ENCODE results near the gene NAA25.
A peak's percentile ranks its signal among the peaks of the same experiment; 100 is the strongest.
"Not testable (repeated sequence)": the region's sequence is repeated elsewhere in the genome, so short reads cannot be mapped to it uniquely, and the experiment has no call there.

NAA25 gene

DNA sequence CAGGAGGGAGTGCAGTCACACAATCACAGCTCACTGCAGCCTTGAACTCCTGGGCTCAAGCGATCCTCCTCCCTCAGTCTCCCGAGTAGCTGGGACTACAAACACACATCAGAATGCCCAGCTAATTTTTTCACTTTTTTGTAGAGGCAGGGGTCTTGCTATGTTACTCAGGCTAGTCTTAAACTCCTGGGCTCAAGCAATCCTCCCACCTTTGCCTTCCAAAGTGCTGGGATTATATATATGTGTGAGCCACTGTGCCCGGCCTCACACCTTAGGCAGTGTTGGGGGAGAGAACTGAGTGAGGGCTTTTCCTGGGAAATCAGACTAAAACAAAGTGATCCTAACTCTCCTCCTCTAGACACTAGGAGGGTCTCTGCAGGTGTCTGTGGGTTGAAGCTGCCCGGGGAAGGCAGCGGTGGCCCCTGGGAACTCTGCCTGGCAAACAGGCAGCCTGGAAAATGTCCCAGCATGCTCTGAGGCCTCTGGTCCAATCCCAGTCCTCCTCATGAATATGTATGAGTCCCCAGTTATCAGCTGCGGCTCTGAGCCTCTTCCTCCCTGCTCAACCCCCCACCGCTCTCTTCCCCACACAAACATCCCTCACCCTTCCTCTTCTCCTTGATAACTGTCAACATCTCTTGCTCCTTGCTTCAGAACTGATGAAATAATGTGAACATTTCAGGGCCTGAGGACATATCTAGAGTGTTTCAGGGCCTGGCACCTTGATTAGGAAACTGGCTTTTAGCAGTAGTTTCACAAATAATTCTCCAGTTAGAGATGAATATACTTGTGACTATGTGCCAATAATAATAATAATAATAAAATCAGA is 7.9 kb upstream of the NAA25 start:
- peak; percentile 92 for DNase-seq (ENCODE audit: low read depth)

DNA sequence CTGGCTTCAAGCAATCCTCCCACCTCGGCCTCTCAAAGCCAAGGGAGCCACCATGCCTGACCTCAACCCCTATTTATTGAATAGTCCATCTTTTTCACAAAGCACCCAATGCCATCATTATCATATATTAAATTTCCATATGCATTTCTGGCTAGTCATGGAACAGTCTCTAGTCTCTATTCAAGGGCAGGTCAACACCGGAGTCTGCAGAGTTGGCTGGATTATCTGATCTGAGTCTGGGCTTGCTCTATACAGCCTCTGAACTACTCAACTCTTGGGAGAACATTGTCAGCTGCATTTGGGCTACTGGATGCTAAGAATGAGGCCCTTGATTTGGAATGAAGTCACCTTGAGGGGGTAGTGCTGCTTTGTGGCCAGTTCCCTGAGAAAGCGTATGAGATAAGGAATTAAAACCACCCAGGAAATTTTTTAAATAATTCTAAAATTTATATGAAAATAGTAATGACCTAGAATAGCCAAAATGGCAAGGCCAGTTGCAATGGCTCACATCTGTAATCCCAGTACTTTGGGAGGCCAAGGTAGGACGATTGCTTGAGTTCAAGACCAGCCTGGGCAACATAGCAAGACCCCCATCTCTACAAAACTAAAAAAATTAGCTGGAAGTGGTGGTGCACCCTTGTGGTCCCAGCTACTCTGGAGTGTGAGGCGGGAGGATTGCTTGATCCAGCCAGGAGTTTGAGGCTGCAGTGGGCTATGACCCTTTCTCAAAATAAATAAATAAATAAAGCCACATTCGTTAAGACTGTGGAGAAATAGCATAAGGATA is 6.9 kb upstream of the NAA25 start:
- DNase-seq (ENCODE audit: low read depth), result no peak

- no peak for DNase-seq (ENCODE audit: low read depth)
Measured at GRCh38 chr12:112112409-112113133, 4.0 kb upstream of the NAA25 start.

- no peak for DNase-seq (ENCODE audit: low read depth)
Measured at GRCh38 chr12:112111931-112112330, 3.3 kb upstream of the NAA25 start.

DNA sequence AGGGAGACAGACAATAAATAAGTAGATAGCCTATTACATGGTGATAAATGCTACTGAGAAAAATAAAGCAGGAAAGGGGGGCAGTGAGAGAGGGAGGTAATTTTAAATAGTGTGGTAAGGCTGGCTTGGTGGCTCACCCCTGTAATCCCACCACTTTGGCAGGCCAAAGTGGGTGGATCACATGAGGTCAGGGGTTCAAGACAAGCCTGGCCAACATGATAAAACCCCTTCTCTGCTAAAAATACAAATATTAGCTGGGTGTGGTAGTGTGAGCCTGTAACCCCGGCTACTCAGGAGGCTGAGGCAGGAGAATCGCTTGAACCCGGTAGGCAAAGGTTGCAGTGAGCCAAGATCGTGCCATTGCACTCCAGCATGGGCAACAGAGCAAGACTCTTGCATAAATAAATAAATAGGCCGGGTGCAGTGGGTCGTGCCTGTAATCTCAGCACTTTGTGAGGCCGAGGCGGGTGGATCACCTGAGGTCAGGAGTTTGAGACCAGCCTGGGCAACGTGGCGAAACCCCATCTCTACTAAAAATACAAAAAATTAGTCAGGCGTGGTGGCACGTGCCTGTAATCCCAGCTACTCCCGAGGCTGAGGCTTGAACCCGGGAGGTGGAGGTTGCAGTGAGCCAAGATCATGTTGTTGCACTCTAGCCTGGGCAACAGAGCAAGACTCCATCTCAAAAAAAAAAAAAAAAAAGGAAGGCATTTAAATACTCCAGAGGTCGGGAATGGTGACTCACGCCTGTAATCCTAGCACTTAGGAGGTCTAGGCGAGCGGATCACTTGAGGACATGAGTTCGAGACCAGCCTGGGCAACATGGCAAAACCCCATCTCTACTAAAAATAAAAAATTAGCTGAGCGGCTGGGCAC is 2.4 kb upstream of the NAA25 start:
- not testable (repeated sequence) for DNase-seq (ENCODE audit: low read depth)

- DNase-seq (ENCODE audit: low read depth), result no peak
Measured at GRCh38 chr12:112107306-112108201, 1.0 kb downstream of the NAA25 start.

GRCh38 chr12:112105891-112106290 is 2.7 kb downstream of the NAA25 start:
- no peak for DNase-seq (ENCODE audit: low read depth)

GRCh38 chr12:112103758-112104503 is 4.7 kb downstream of the NAA25 start:
- DNase-seq (ENCODE audit: low read depth), result no peak

DNA sequence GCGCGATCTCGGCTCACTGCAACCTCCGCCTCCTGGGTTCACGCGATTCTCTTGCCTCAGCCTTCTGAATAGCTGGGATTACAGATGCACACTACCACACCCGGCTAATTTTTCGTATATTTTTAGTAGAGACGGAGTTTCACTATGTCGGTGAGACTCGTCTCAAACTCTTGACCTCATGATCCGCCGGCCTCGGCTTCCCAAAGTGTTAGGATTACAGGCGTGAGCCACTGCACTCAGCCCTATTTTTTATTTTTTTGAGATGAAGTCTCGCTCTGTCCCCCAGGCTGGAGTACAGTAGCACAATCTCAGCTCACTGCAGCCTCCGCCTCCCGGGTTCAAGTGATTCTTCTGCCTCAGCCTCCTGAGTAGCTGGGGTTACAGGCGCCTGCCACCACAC is 5.8 kb downstream of the NAA25 start:
- DNase-seq (ENCODE audit: low read depth), result not testable (repeated sequence)

GRCh38 chr12:112102127-112102526 is 6.5 kb downstream of the NAA25 start:
- DNase-seq (ENCODE audit: low read depth), result no peak

GRCh38 chr12:112100500-112100899 is 8.1 kb downstream of the NAA25 start:
- DNase-seq (ENCODE audit: low read depth), result not testable (repeated sequence)

DNA sequence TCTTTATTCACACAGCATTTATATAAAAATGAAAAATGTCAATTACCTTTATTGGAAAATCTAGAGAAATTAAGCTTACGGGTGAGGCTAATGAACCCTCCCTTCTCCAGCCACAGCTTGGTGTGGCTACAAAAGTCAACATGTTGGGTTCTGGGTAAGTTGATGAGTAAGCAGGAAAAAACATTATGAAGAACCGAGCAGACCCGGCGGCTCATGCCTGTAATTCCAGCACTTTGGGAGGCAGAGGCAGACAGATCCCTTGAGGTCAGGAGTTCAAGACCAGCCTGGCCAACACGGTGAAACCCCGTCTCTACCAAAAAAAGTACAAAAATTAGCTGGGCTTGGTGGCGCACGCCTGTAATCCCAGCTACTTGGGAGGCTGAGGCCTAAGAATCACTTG is 10.9 kb downstream of the NAA25 start:
- DNase-seq (ENCODE audit: low read depth), result peak; percentile 66

DNA sequence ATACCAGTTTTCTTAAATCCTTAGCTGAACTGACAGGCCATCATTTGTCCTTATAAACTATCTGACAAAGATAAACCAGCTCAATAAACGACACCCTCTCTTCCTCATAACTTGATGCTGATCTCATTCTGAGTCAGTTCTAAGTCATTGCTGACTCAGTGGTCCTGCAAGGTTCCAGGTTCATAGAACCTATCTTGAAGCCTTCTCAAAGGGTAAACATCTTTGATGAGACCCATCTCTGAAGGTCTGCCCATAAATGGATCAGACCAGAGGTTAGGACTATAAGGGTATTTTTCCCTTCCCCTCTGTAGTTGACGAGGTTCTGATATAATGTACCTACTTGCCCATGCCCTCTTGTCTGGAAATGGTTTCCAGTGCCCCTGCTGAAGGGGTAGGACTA is 11.9 kb downstream of the NAA25 start:
- peak; percentile 88 for DNase-seq (ENCODE audit: low read depth)

DNA sequence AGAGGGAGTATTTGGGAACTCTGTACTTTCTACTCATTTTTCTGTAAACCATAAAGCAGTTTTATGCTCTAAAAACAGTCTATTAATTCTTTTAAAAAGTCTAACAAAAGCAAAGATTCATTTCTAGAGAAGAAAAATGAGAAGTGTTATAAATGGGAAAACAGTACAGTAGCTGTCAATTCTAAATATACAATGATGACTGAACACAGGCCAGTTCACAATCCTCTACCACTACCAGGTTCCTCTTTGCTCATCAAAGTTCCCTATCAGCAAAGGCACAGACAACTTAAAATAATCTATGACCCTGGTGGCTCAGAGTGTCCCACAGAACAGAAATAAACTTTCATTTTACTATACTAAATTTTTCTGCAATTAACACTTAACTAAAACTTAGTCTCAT is 12.5 kb downstream of the NAA25 start:
- DNase-seq (ENCODE audit: low read depth), result no peak

DNA sequence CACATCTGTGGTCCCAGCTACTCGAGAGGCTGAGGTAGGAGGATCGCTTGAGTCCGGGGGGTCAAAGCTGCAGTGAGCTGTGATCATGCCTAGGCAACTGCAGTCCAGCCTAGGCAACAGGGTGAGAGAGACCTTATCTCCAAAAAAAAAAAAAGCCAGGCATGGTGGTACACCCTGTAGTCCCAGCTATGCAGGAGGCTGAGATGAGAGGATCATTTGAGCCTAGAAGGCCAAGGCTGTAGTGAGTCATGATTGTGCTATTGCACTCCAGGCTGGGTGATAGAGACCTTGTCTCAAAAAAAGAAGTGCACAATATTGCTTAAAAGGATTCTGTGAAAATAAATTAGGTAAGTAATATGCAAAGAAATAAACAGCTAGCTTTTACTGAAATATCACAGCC is 17.0 kb downstream of the NAA25 start:
- no peak for DNase-seq (ENCODE audit: low read depth)

DNA sequence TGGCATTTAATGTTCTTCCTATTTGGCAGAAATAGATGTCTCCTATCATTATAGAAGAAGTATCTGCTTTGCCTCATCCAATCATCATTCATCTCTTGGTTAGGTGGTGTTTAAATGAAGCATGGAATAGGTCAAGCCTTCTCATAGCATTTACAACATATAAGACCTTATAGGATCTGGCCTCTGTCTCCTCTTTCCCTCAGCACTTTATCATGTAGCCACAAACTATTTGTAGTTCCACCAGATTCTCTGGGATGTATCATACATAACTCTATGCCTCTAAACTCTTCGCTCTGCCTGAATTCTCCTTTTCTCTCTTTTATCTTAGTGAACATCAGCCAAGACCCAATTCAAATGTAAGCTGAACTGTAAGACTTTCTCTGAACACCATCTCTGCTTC is 20.7 kb downstream of the NAA25 start:
- no peak for DNase-seq (ENCODE audit: low read depth)

DNA sequence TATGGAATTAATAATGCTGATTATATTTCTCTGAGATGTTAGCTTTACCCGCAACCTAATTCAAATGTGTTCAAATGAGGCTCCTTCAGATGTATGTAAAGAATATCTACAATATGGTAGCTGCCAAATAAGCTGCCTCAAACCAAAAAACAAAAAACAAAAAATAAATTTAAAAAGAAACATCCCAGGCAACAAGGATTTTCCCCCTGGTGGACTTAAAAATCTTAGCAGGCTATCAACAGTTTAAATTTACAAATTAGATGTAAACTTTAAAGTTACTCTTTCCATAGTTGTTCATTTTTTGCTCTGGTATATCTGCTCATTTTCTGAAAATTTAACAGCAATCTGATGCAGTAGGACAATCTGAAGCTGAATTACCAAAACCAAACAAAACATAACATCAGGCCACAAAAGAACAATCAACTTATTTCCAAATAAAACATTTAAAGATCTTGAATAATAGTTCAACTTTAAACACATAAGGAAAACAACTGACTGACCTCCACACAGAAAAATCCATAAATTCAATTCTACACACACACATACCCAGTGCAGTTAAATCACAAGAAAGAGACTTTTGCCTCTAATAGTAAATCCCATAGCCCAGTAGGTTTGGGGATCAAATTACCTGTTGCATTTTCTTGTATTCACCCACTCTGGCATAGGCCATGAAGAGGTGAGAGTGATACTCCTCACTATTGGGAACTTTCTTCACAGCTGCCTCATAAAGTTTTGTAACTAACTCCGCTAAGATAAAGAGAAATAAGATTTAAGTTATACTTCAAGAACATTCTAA is 21.3 kb downstream of the NAA25 start:
- no peak for DNase-seq (ENCODE audit: low read depth)

DNA sequence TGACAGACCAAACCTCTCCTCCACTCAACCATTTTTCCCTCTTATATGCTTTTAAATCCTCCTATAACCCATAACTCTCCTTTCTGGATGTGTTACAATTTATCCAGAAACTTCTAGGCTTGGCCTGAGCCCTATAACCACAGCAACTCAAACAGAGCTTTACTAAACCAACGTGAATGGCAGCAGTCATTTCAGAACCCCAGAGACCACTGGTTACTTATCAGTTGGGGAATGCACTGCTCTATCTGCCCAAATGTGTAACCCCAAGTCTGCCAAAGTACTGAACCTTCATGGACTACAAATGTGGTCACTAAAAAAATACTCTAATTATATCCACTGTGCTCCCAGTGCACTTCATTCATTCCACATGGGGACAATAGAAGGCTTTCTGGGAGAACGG is 42.0 kb downstream of the NAA25 start:
- no peak for DNase-seq (ENCODE audit: low read depth)

- no peak for DNase-seq (ENCODE audit: low read depth)
Measured at GRCh38 chr12:112063273-112063672, 45.3 kb downstream of the NAA25 start.

Data from iris pigment epithelial cell (primary cell).